ENCODE measurements around the gene FAM81A. TPM values are rescaled to one million over a fixed set of nuclear protein-coding genes. Genes with fewer than 3 reads are reported as not detected.

FAM81A gene
- total and polyA plus RNA-seq, 9 donors, result 0.35 to 5.1 (median 0.85) TPM

DNA sequence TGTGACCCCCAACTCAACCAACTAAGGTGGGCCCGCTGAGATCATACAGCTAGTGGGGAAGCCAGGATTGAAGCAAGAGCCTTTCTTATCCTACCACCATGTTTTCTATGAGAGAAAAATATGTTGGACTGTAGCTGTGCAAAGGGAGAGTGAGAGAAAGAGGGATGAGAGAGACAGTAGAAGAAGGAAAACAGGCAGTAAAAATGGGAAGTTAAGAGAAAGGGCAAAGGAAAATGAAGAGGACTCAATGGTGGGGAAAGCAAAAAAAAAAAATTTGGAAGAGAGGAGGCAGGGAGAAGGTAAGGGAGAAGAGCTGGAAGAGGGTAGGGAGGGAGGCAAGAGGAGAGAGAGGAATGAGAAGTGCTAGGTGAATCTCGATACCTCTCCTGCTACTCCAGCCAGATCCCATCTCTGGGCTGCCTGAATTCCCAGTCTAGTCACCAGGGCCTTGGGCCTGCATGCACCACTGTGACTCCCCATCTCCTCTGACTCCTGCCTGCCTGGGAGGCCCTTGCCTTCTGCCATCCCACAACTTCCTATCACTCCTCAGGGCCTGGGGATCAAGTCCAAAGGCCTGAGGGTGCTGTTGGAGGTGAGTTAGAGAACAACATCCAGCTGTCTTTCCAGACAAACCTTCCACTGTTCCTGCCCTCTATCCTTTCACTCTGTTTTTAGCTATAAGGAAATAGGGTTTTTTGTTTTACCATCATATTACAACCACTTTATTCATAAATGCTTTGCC is 15.7 kb downstream of the FAM81A start:
- intact Hi-C loops (cut with DNase I), result no loop called here
- WGBS, 3 donors, result 94 to 98% (median 94%) methylated on average over 2 of the region's 2 CpGs
- Histone ChIP-seq H3K27me3 (no peaks in the 10 kb centered on the region), H3K36me3 (no peaks in the 10 kb centered on the region), H3K9me3 (no peaks in the 10 kb centered on the region), H3K4me1 (ENCODE audit: insufficient read depth) (no peaks in the 10 kb centered on the region), H3K27ac (no peak overlapping the region), H3K4me3 (no peak overlapping the region)
- TF ChIP-seq, protein P1, sequence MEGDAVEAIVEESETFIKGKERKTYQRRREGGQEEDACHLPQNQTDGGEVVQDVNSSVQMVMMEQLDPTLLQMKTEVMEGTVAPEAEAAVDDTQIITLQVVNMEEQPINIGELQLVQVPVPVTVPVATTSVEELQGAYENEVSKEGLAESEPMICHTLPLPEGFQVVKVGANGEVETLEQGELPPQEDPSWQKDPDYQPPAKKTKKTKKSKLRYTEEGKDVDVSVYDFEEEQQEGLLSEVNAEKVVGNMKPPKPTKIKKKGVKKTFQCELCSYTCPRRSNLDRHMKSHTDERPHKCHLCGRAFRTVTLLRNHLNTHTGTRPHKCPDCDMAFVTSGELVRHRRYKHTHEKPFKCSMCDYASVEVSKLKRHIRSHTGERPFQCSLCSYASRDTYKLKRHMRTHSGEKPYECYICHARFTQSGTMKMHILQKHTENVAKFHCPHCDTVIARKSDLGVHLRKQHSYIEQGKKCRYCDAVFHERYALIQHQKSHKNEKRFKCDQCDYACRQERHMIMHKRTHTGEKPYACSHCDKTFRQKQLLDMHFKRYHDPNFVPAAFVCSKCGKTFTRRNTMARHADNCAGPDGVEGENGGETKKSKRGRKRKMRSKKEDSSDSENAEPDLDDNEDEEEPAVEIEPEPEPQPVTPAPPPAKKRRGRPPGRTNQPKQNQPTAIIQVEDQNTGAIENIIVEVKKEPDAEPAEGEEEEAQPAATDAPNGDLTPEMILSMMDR (IDR thresholded peaks at IDR 0.05), result no peak
- TF ChIP-seq POLR2A (IDR thresholded peaks at IDR 0.05), result no peak
- no peak for TF ChIP-seq EP300 (IDR thresholded peaks at IDR 0.05)
- no peak for DNase-seq

DNA sequence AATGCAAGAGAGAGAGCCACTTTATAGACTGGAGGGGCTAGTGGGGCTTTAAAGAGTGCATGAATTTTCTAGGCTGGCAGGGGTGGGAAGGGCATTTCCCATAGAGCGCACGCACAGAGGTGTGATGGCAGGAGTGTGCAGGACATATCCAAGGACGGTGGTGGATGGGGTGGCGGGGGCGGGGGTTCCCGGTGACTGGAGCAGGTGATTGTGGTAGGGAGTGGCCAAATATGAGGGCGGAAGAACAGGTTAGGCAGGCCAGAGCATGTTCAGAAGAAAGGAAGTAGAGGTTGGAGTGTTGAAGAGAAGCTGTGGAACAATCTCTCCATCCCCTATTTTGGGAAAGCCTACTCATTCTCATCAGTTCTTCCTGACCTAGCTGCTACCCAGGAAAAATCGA is 18.1 kb downstream of the FAM81A start:
- H3K4me3 ChIP-seq, result no peak overlapping the region
- no peaks in the 10 kb centered on the region for H3K4me1 ChIP-seq (ENCODE audit: insufficient read depth)
- no peak for TF ChIP-seq POLR2A (IDR thresholded peaks at IDR 0.05)
- no peak for TF ChIP-seq EP300 (IDR thresholded peaks at IDR 0.05)
- TF ChIP-seq, protein P1 (IDR thresholded peaks at IDR 0.05), result no peak
- intact Hi-C loops (cut with DNase I), result no loop called here
- 83 to 87% (median 86%) methylated on average over 8 of the region's 8 CpGs for WGBS, 3 donors
- no peak overlapping the region for H3K27ac ChIP-seq
- H3K9me3 ChIP-seq, result no peaks in the 10 kb centered on the region
- no peaks in the 10 kb centered on the region for H3K36me3 ChIP-seq
- no peak for DNase-seq
- H3K27me3 ChIP-seq, result no peaks in the 10 kb centered on the region

DNA sequence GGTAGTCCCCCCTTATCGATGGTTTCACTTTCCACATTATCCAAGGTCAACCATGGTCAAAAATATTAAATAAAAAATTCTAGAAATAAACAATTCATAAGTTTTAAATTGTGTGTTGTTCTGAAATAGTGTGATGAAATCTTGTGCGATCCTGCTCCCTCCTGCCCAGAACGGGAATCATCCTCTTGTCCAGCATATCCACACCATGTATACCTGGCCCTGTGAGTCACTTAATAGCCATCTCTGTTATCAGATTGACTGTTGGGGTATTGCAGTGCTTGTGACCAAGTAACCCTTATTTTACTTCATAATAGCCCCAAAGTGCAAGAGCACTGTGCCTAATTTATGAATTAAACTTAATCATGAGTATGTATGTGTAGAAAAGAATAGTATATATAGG is 19.1 kb downstream of the FAM81A start:
- no peaks in the 10 kb centered on the region for H3K9me3 ChIP-seq
- WGBS, 3 donors, result 25 to 60% (median 44%) methylated on average over 3 of the region's 3 CpGs
- no peak overlapping the region for H3K4me3 ChIP-seq
- no peak for TF ChIP-seq POLR2A (IDR thresholded peaks at IDR 0.05)
- TF ChIP-seq EP300 (IDR thresholded peaks at IDR 0.05), result no peak
- TF ChIP-seq, protein P1 (IDR thresholded peaks at IDR 0.05), result no peak
- H3K27me3 ChIP-seq, result no peaks in the 10 kb centered on the region
- intact Hi-C loops (cut with DNase I), result no loop called here
- no peak for DNase-seq
- no peaks in the 10 kb centered on the region for H3K4me1 ChIP-seq (ENCODE audit: insufficient read depth)
- no peaks in the 10 kb centered on the region for H3K36me3 ChIP-seq
- no peak overlapping the region for H3K27ac ChIP-seq

DNA sequence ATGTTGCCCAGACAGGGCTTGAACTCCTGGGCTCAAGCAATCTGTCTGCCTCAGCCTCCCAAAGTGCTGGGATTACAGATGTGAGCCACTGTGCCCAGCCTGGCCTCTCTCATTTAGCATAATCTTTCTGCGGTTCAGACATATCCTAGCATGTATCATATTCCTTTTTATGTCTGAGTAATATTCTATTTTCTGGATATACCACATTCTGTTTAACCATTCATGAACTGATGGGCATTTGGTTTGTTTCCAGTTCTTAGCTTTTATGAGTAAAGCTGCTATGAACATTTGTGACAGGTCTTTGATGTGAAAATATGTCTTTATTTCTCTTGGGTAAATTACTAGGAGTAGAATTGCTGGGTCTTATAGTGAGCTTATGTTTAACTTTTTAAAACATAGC is 23.5 kb downstream of the FAM81A start:
- no peak for TF ChIP-seq POLR2A (IDR thresholded peaks at IDR 0.05)
- TF ChIP-seq, protein P1 (IDR thresholded peaks at IDR 0.05), result no peak
- TF ChIP-seq EP300 (IDR thresholded peaks at IDR 0.05), result no peak
- H3K9me3 ChIP-seq, result no peaks in the 10 kb centered on the region
- no peaks in the 10 kb centered on the region for H3K27me3 ChIP-seq
- H3K27ac ChIP-seq, result no peak overlapping the region
- intact Hi-C loops (cut with DNase I), result no loop called here
- H3K4me3 ChIP-seq, result no peak overlapping the region
- no peak for DNase-seq
- no peaks in the 10 kb centered on the region for H3K4me1 ChIP-seq (ENCODE audit: insufficient read depth)
- no peaks in the 10 kb centered on the region for H3K36me3 ChIP-seq
- WGBS, 3 donors, result 97 to 100% (median 98%) methylated on average over 1 of the region's 1 CpG

Measured in ovary (tissue), 9 donors.